Measurements from ENCODE around the gene COPE. TPM values are rescaled to one million over a fixed set of nuclear protein-coding genes. Genes with fewer than 3 reads are reported as not detected.

COPE gene
- total RNA-seq, 1 experiment from 2014 or later: 207 TPM

DNA sequence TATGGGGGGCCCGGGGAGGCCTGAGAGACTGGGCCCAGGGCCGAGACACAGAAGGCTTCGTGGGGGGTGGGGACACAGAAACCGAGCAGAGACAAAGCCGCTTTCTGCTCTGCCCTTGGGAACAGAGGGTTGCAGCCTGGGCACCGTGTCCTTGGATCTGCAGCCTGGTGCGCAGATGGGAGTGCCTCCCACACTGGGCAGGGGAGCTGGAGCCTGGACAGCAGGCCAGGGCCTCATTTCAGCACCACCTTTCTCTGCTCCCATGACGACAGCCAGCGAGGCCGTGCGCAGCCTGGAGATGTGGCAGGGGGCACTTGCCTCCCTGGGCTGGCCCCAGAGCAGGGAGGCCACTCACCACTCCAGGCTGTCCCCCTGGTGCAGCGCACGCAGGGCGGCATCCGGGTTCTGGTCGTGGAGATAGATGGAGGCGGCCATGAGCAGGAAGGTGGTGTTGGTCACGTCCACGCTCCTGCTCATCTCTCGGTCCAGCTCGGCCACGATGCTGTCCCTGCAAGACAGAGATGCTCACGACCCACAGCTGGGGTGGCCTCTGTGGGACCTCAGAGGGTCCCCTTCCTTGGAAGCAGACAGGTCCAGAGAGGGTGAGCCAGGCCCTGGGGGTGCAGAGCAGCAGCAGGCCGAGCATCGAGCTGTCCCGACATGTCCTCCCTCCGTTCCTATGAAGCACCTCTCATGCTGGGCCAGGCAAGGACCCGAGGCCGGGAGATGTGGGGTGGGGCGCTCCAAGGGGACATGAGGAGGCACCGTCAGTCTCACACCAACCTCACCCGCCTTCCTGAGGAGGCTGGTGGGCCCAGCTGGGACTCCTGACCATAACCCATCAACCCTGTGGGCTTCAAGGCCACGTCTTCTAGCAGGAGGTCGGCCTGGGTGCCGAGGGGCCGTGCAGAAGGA lies 12.3 kb downstream of the COPE start:
- Histone ChIP-seq H3K9me3 (no peaks in the 10 kb centered on the region), H3K4me1 (no peaks in the 10 kb centered on the region), H3K27me3 (replicated peaks; ENCODE audit: control insufficient read depth, insufficient read depth, low read length) (no peaks in the 10 kb centered on the region), H3K4me3 (ENCODE audit: low read depth, low read length) (no peak overlapping the region), H3K36me3 (ENCODE audit: control insufficient read depth, insufficient read depth, low read length) (no peaks in the 10 kb centered on the region)
- Mint-ChIP-seq H3K36me3 (ENCODE audit: insufficient read depth, unreplicated experiment) (peaks cover 24% of the 10 kb centered on the region), H3K27me3 (ENCODE audit: insufficient read depth, unreplicated experiment) (no peaks in the 10 kb centered on the region), H3K4me3 (ENCODE audit: unreplicated experiment) (no peak overlapping the region), H3K27ac (ENCODE audit: unreplicated experiment) (no peak overlapping the region), H3K4me1 (ENCODE audit: low read depth, unreplicated experiment) (no peaks in the 10 kb centered on the region), H3K9me3 (ENCODE audit: unreplicated experiment) (no peaks in the 10 kb centered on the region)
- ChIA-PET POLR2A (interaction anchor here (1.2 kb wide), 1 partner anchor 12 kb away, joined by 3 read pairs; the partner anchor contains the start of gene COPE), CTCF (no interaction called here)
- no peak for DNase-seq
- TF ChIP-seq, protein P1, sequence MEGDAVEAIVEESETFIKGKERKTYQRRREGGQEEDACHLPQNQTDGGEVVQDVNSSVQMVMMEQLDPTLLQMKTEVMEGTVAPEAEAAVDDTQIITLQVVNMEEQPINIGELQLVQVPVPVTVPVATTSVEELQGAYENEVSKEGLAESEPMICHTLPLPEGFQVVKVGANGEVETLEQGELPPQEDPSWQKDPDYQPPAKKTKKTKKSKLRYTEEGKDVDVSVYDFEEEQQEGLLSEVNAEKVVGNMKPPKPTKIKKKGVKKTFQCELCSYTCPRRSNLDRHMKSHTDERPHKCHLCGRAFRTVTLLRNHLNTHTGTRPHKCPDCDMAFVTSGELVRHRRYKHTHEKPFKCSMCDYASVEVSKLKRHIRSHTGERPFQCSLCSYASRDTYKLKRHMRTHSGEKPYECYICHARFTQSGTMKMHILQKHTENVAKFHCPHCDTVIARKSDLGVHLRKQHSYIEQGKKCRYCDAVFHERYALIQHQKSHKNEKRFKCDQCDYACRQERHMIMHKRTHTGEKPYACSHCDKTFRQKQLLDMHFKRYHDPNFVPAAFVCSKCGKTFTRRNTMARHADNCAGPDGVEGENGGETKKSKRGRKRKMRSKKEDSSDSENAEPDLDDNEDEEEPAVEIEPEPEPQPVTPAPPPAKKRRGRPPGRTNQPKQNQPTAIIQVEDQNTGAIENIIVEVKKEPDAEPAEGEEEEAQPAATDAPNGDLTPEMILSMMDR (IDR thresholded peaks at IDR 0.05; ENCODE audit: insufficient read depth in 1 of 2, low read depth in 1 of 2, low read length in 1 of 2, severe bottlenecking in 1 of 2, unreplicated experiment in 1 of 2): no peak
- BruUV-seq (replicated peaks): no TSS peak
- intact Hi-C loops (cut with micrococcal nuclease; ENCODE audit: unreplicated experiment): no loop called here

DNA sequence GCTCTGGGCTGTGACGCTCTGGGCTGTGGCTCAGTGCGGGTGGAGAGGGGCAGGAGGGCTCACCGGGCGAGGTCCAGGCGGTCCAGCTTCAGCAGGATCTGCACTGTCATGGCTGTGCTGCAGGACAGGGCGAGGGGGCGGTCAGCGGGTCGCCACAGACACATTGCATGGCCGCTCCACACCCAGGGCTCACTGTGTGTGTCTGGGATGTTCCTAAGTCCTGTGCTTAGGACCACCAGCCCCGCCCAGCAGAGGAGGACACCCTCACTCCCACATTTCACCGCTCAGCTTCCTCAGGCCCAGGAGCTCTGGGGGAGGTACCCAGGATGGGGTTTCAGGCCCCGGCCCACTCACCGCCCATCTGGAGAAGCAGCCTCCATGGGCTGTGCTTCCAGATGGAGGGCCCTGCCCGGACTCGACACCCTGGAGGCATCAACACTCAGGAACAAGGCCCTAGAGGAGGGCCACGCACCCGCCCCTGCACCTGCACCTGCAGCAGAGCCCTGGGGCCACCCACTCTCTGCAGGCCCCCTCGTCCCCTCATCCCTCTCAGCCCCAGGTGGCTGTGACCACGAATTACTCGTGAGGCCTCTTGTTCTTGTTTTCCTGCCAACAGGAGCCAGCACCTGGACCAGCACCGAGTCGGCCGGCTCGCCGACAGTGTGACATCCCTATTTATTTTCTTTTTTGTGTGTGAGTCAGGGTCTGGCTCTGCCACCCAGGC lies 13.5 kb downstream of the COPE start:
- CTCF ChIA-PET: no interaction called here
- H3K9me3 Mint-ChIP-seq (ENCODE audit: unreplicated experiment): no peaks in the 10 kb centered on the region

DNA sequence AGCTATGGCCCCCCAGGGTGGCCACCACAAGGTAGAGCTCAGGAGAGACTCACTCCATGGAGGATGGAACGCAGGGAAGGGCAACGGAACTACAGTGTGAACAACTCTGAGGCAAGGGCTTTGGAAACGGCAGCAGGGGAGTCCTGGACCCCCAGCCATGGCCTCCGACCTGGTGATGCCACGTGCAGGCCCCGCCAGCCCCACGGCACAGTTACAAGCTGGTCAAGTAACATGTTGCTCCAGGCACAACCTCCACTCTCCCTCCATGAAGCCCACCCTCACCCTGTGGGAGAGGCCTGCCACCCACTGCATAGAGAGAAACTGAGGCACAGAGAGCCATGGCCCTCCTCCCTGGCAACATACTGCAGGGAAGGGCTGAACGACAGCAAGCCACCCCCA lies 14.1 kb downstream of the COPE start:
- Histone ChIP-seq H3K27me3 (replicated peaks; ENCODE audit: control insufficient read depth, insufficient read depth, low read length) (no peaks in the 10 kb centered on the region), H3K4me3 (ENCODE audit: low read depth, low read length) (no peak overlapping the region), H3K9me3 (no peaks in the 10 kb centered on the region), H3K36me3 (ENCODE audit: control insufficient read depth, insufficient read depth, low read length) (no peaks in the 10 kb centered on the region), H3K4me1 (no peaks in the 10 kb centered on the region)
- POLR2A ChIA-PET: no interaction called here
- Mint-ChIP-seq H3K27me3 (ENCODE audit: insufficient read depth, unreplicated experiment) (no peaks in the 10 kb centered on the region), H3K27ac (ENCODE audit: unreplicated experiment) (no peak overlapping the region), H3K9me3 (ENCODE audit: unreplicated experiment) (no peaks in the 10 kb centered on the region), H3K36me3 (ENCODE audit: insufficient read depth, unreplicated experiment) (peaks cover 24% of the 10 kb centered on the region), H3K4me3 (ENCODE audit: unreplicated experiment) (no peak overlapping the region), H3K4me1 (ENCODE audit: low read depth, unreplicated experiment) (no peaks in the 10 kb centered on the region)
- TF ChIP-seq, protein P1 (IDR thresholded peaks at IDR 0.05; ENCODE audit: insufficient read depth in 1 of 2, low read depth in 1 of 2, low read length in 1 of 2, severe bottlenecking in 1 of 2, unreplicated experiment in 1 of 2): no peak
- BruUV-seq (replicated peaks): no TSS peak
- no peak for DNase-seq
- CTCF ChIA-PET: no interaction called here
- intact Hi-C loops (cut with micrococcal nuclease; ENCODE audit: unreplicated experiment): no loop called here

More for the DNA sequence above, 13.5 kb downstream of the COPE start:
- POLR2A ChIA-PET: interaction anchor here (0.6 kb wide), 1 partner anchor 1495 kb away, joined by 3 read pairs; no protein-coding TSS in a partner anchor
- Histone ChIP-seq H3K27me3 (replicated peaks; ENCODE audit: control insufficient read depth, insufficient read depth, low read length) (no peaks in the 10 kb centered on the region), H3K9me3 (no peaks in the 10 kb centered on the region), H3K36me3 (ENCODE audit: control insufficient read depth, insufficient read depth, low read length) (no peaks in the 10 kb centered on the region), H3K4me1 (no peaks in the 10 kb centered on the region), H3K4me3 (ENCODE audit: low read depth, low read length) (no peak overlapping the region)
- Mint-ChIP-seq H3K27ac (ENCODE audit: unreplicated experiment) (no peak overlapping the region), H3K4me3 (ENCODE audit: unreplicated experiment) (no peak overlapping the region), H3K36me3 (ENCODE audit: insufficient read depth, unreplicated experiment) (peaks cover 22% of the 10 kb centered on the region), H3K27me3 (ENCODE audit: insufficient read depth, unreplicated experiment) (no peaks in the 10 kb centered on the region), H3K4me1 (ENCODE audit: low read depth, unreplicated experiment) (no peaks in the 10 kb centered on the region)
- no TSS peak for BruUV-seq (replicated peaks)
- intact Hi-C loops (cut with micrococcal nuclease; ENCODE audit: unreplicated experiment): no loop called here
- TF ChIP-seq, protein P1 (IDR thresholded peaks at IDR 0.05; ENCODE audit: insufficient read depth in 1 of 2, low read depth in 1 of 2, low read length in 1 of 2, severe bottlenecking in 1 of 2, unreplicated experiment in 1 of 2): no peak
- DNase-seq: no peak

Data from Caco-2 (cell line).